Mesothelial cell of epicardium (in vitro differentiated cells): ENCODE data around the gene TARP.

Source experiments
- DNase-seq, 2 experiments: peaks; one replicate each; pipeline ENCODE4 v3.0.0; 2021; ENCODE audit warnings: low spot score in 2 of 2; ENCODE audit not compliant: unreplicated experiment in 2 of 2
- H3K27ac Mint-ChIP-seq: 2 replicates; pipeline ENCODE4 v1.8.0; 2021; ENCODE audit warnings: mixed read lengths
- H3K27me3 Mint-ChIP-seq: 2 replicates; pipeline ENCODE4 v1.8.0; 2021; ENCODE audit warnings: low read depth, mixed read lengths
- H3K36me3 Mint-ChIP-seq: 2 replicates; pipeline ENCODE4 v1.8.0; 2021; ENCODE audit warnings: mixed read lengths
- H3K4me1 Mint-ChIP-seq: 2 replicates; pipeline ENCODE4 v1.8.0; 2021; ENCODE audit warnings: mixed read lengths
- H3K4me3 Mint-ChIP-seq: 2 replicates; pipeline ENCODE4 v1.8.0; 2021; ENCODE audit warnings: mild to moderate bottlenecking, moderate library complexity, mixed read lengths
- H3K9me3 Mint-ChIP-seq: 2 replicates; pipeline ENCODE4 v1.8.0; 2021; ENCODE audit warnings: mixed read lengths
- TF ChIP-seq, protein P1 (sequence below): fragments of 200-600 bp; sonication (generic); IDR thresholded peaks from one replicate; pipeline ENCODE4 v1.5.0; 2021; ENCODE audit warnings: antibody characterized with exemption; ENCODE audit not compliant: unreplicated experiment

TARP gene

DNA sequence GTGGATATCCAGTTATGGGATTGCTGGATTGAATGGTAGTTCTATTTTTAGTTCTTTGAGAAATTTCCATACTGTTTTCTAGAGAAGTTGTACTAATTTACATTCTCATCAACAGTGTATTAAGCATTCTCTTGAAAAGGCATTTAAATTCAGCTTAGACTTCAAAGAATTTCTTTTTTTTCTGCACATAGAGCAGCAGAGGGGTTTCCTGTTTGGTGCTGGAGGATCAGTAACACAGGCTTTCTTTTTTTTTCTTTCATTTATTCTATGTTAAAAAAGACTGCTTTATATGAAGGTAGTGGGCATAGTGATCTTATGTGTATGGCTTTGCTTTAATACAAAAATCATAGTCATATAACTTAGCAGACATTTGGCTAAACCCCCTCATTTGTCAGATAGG lies 47.6 kb upstream of the TARP start:
- no peaks in the 10 kb centered on the region for H3K27me3 Mint-ChIP-seq
- H3K4me1 Mint-ChIP-seq = peaks cover 11% of the 10 kb centered on the region
- TF ChIP-seq, protein P1, sequence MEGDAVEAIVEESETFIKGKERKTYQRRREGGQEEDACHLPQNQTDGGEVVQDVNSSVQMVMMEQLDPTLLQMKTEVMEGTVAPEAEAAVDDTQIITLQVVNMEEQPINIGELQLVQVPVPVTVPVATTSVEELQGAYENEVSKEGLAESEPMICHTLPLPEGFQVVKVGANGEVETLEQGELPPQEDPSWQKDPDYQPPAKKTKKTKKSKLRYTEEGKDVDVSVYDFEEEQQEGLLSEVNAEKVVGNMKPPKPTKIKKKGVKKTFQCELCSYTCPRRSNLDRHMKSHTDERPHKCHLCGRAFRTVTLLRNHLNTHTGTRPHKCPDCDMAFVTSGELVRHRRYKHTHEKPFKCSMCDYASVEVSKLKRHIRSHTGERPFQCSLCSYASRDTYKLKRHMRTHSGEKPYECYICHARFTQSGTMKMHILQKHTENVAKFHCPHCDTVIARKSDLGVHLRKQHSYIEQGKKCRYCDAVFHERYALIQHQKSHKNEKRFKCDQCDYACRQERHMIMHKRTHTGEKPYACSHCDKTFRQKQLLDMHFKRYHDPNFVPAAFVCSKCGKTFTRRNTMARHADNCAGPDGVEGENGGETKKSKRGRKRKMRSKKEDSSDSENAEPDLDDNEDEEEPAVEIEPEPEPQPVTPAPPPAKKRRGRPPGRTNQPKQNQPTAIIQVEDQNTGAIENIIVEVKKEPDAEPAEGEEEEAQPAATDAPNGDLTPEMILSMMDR = no peak
- H3K36me3 Mint-ChIP-seq = no peaks in the 10 kb centered on the region
- H3K27ac Mint-ChIP-seq = no peak overlapping the region
- DNase-seq = no peak
- H3K9me3 Mint-ChIP-seq = no peaks in the 10 kb centered on the region
- no peak overlapping the region for H3K4me3 Mint-ChIP-seq

- H3K27me3 Mint-ChIP-seq = no peaks in the 10 kb centered on the region
- H3K27ac Mint-ChIP-seq = no peak overlapping the region
- no peak for DNase-seq
- H3K36me3 Mint-ChIP-seq = no peaks in the 10 kb centered on the region
- TF ChIP-seq, protein P1 = no peak
- peaks cover 11% of the 10 kb centered on the region for H3K4me1 Mint-ChIP-seq
- H3K9me3 Mint-ChIP-seq = no peaks in the 10 kb centered on the region
- H3K4me3 Mint-ChIP-seq = no peak overlapping the region
Observed at GRCh38 chr7:38319873-38320272, 46.4 kb upstream of the TARP start.

DNA sequence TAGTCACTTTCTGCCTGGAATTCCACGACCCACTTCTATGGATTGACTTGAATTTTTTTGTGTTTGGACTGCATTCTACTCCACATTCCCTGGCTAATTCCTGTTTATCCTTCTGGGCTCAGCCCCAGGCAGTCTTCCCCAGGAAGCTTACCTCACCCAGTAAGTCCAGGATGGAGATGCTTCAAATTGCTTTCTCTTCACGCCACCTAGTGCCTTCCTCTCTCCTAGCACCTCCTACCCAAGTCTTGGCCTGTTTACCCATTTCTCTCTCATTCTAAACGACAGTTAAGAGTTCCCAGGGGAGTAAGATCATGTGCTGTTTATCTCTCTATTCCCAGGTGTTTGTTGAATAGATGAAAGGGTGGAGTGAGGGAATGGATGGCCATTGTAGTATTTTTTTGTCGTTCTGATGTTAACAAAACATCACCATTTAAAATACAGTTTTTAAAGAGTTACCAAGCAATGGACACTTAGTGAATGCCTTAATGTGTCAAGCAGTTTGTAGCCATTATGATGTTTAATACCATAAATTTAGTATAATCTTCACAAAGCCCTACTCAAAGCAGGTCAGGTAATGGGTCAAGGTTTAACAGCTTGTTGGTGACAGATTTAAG lies 45.5 kb upstream of the TARP start:
- H3K27ac Mint-ChIP-seq = peak overlapping the region; percentile 44
- TF ChIP-seq, protein P1 = peak; percentile 20
- no peaks in the 10 kb centered on the region for H3K9me3 Mint-ChIP-seq
- H3K36me3 Mint-ChIP-seq = no peaks in the 10 kb centered on the region
- H3K4me3 Mint-ChIP-seq = no peak overlapping the region
- no peak for DNase-seq
- H3K27me3 Mint-ChIP-seq = no peaks in the 10 kb centered on the region
- H3K4me1 Mint-ChIP-seq = peaks cover 11% of the 10 kb centered on the region

GRCh38 chr7:38318241-38318640 lies 44.8 kb upstream of the TARP start:
- no peaks in the 10 kb centered on the region for H3K9me3 Mint-ChIP-seq
- TF ChIP-seq, protein P1 = no peak
- H3K4me1 Mint-ChIP-seq = peaks cover 11% of the 10 kb centered on the region
- H3K27ac Mint-ChIP-seq = no peak overlapping the region
- H3K36me3 Mint-ChIP-seq = no peaks in the 10 kb centered on the region
- no peaks in the 10 kb centered on the region for H3K27me3 Mint-ChIP-seq
- H3K4me3 Mint-ChIP-seq = no peak overlapping the region
- DNase-seq = no peak

DNA sequence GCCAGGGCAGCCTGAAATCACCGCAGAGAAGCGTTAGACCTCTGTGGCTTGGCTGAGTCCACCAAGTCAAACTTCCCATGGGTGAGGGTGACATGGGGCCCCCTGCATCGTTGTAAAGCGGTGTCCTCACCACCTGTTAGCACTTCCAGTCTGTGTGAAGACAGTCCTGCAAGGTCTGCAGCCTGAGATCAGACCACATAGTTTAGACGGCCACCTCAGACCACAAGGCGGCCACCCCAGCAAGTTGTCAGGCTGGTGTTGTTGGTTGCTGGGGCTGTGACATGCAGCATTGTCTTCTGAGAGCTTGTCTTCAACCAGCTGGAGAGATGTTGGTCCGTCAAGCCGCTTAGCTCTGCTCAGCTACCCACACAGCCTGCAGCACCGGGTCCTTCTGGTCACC lies 44.1 kb upstream of the TARP start:
- DNase-seq = no peak

More for the DNA sequence above, 44.1 kb upstream of the TARP start:
- TF ChIP-seq, protein P1 = no peak
- Mint-ChIP-seq H3K4me3 (no peak overlapping the region), H3K4me1 (peaks cover 11% of the 10 kb centered on the region), H3K27me3 (no peaks in the 10 kb centered on the region), H3K36me3 (no peaks in the 10 kb centered on the region), H3K9me3 (no peaks in the 10 kb centered on the region), H3K27ac (no peak overlapping the region)
